Tibial artery (tissue), 4 donors: Measurements from ENCODE around the gene ZBP1.

Experiments used
- DNase-seq, 2 donors: peaks; one replicate each; pipeline ENCODE4 v3.0.0-alpha.2; 2019
- H3K27ac ChIP-seq, 2 donors: fragments of 200-600 bp; sonication (generic) in 1 of 2; 1 replicate in 1 of 2; 2 replicates in 1 of 2; pipeline ENCODE4 v1.5.1; 2018 to 2019; ENCODE audit warnings: mild to moderate bottlenecking in 1 of 2
- H3K27me3 ChIP-seq, 2 donors: fragments of 200-600 bp; sonication (generic) in 1 of 2; one replicate each; pipeline versions ENCODE4 v1.5.1 to v1.6.0; 2016 to 2019
- H3K36me3 ChIP-seq, 3 donors: fragments of 200-600 bp; sonication (generic) in 2 of 3; one replicate each; pipeline ENCODE4 v1.5.1; 2016 to 2019; ENCODE audit warnings: mild to moderate bottlenecking in 2 of 3
- H3K4me1 ChIP-seq, 4 donors: fragments of 200-600 bp; sonication (generic) in 2 of 4; 1 replicate in 3 of 4; 2 replicates in 1 of 4; pipeline ENCODE4 v1.5.1; 2016 to 2019
- H3K4me3 ChIP-seq, 2 donors: fragments of 200-600 bp; sonication (generic) in 1 of 2; 1 replicate in 1 of 2; 2 replicates in 1 of 2; pipeline ENCODE4 v1.5.1; 2018 to 2019; ENCODE audit warnings: mild to moderate bottlenecking in 2 of 2
- H3K9me3 ChIP-seq, 3 donors: fragments of 200-600 bp; sonication (generic) in 1 of 3; one replicate each; pipeline ENCODE4 v1.5.1; 2016 to 2019
- intact Hi-C: fragments of 100-400 bp; cut with DNase I; formaldehyde crosslinking; loops from one replicate; pipeline ENCODE4 v1.15.0; 2023; ENCODE audit warnings: low total_unique reads
- TF ChIP-seq, protein P1 (sequence below), 2 experiments: fragments of 200-600 bp in 1 of 2; fragments of 450-650 bp in 1 of 2; IDR thresholded peaks; one replicate each; pipeline ENCODE4 v1.5.1; 2017 to 2019; ENCODE audit warnings: antibody characterized with exemption in 2 of 2, mild to moderate bottlenecking in 1 of 2, moderate library complexity in 1 of 2

Gene ZBP1

DNA sequence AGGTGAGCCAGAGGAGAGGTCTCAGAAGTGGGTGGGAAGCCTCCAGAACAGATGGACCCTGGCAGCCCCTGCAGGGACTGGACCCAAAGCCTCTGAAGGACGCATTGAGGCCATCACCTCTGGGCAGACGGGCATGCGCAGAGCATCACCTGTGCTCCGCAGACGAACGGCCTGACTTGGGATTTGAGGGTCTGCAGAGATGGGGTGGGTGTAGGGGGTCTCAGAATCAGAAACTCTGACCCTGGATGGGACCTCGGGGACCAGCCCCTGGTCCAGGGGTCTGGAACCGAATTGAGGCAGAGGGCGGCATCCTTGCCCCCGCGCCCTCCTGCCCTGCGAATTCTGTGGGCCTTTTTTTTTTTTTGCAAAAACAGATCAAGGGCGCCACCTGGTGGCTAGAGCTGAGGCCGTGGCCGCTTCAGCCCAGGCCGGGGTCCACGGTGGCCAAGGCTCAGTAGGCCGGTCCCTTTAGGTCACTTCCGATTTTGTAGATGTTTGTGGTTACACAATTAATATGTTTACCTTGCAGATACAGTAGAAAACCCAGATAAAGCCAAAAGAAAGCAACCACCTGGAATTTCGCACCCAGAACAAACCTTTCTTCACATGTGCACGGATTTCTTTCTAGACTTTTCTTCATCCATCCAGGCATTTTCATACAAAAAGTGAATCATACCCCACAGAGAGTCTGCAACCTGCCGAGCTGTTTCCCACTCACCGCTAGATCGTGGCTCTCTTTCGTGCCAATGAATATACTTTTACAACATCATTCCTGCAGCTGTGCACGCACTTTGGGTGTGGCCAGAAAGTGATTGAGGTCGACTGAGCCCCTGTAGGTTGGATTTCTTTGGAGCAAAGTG lies 25.9 kb downstream of the ZBP1 start:
- TF ChIP-seq, protein P1, sequence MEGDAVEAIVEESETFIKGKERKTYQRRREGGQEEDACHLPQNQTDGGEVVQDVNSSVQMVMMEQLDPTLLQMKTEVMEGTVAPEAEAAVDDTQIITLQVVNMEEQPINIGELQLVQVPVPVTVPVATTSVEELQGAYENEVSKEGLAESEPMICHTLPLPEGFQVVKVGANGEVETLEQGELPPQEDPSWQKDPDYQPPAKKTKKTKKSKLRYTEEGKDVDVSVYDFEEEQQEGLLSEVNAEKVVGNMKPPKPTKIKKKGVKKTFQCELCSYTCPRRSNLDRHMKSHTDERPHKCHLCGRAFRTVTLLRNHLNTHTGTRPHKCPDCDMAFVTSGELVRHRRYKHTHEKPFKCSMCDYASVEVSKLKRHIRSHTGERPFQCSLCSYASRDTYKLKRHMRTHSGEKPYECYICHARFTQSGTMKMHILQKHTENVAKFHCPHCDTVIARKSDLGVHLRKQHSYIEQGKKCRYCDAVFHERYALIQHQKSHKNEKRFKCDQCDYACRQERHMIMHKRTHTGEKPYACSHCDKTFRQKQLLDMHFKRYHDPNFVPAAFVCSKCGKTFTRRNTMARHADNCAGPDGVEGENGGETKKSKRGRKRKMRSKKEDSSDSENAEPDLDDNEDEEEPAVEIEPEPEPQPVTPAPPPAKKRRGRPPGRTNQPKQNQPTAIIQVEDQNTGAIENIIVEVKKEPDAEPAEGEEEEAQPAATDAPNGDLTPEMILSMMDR (IDR thresholded peaks at IDR 0.05) = peak; percentile 81 to 89
- H3K9me3 ChIP-seq = no peaks in the 10 kb centered on the region
- H3K27me3 ChIP-seq = peaks cover 0 to 14% of the 10 kb centered on the region in 2 donors
- H3K4me3 ChIP-seq = no peak overlapping the region
- peaks cover 0 to 22% (median 7%) of the 10 kb centered on the region in 4 donors for H3K4me1 ChIP-seq
- intact Hi-C loops = loop anchor here (2.0 to 5.0 kb wide), 2 partner anchors 80 to 217 kb away; no protein-coding TSS in a partner anchor
- H3K36me3 ChIP-seq = no peaks in the 10 kb centered on the region
- no peak for DNase-seq
- H3K27ac ChIP-seq = no peak overlapping the region

DNA sequence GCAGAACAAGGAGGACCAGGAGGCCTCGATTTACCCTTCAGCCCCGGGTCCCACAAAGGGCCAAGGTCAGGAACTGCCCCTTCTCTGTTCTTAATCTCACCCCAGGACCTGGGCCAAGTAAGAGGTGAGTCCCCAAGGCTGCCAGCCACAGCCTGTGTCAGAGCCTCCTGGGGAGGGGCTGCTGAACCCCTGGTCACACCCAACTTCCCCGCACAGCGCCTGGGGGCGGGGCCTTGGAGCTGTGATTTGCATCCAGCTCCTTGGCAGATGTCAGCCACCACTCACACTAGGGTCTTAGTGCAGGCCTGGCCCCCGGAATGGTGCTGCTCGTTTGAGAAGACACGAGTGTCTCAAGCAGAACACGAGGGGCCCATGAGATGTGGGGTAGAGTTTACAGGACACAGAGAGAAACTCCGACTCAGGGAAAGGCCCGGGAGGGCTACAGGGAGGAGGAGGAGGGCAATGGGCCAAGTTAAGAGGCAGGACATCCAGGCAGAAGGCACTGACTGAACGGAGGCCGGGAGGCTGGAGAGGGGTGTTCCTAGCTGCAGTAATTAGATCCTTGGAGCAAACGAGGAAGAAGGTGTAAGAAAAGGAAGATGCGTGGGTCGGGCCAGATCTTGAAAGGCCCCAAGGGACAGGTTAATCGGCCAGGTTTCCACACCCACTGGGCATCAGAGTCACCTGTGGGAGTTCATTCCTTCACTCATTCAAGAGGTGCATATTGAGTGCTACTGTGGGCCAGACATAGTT lies 26.9 kb downstream of the ZBP1 start:
- H3K36me3 ChIP-seq = no peaks in the 10 kb centered on the region
- H3K4me3 ChIP-seq = no peak overlapping the region
- DNase-seq = no peak
- H3K27ac ChIP-seq = peak overlapping the region in 1 of 2 donors; percentile 20
- intact Hi-C loops = loop anchor here (5.0 kb wide), 1 partner anchor 216 kb away; no protein-coding TSS in a partner anchor
- H3K27me3 ChIP-seq = peaks cover 0 to 14% of the 10 kb centered on the region in 2 donors
- H3K4me1 ChIP-seq = peaks cover 0 to 22% (median 7%) of the 10 kb centered on the region in 4 donors
- TF ChIP-seq, protein P1 (IDR thresholded peaks at IDR 0.05) = no peak
- no peaks in the 10 kb centered on the region for H3K9me3 ChIP-seq

DNA sequence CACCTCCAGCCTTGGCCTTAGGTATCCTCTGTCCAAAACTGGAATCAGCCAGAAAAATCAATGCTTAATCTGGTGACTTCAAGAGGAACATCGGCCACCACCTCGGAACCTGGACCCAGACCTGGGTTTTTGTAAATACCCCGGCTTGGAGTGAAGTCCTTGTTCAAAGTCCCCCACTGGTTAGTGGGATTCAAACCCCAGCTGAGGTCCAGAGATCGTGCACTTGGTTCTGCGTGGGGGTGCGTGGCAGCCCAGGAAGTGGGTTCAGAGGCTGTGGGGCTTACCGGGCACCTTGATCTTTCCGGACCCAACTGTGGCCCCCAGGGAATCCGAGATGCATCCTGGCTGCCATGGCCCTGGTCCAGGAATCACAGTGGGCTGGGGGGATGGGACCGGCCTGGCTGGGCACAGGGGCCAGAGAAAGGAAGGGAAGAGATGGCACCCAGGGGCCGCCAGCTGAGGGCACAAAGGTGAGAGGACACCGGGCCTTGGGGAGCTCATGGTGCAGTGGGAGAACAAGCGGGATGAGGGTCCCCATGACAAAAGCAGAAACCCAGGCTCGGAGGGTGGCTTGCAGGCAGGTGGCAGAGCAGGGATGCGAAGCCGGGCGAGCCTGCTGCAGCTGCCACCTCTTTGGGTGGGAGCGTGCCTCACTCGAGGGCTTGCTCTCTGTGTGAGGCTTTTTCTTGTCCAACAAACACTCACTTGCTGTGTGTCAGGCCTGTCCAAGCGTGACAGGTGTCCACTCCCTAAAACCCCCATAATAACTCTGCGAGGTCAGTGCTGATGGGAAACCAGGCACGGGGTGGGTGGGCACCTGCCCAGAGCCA lies 27.7 kb downstream of the ZBP1 start:
- H3K27me3 ChIP-seq = peaks cover 0 to 10% of the 10 kb centered on the region in 2 donors
- no peak for DNase-seq
- TF ChIP-seq, protein P1 (IDR thresholded peaks at IDR 0.05) = no peak
- no peaks in the 10 kb centered on the region for H3K36me3 ChIP-seq
- peaks cover 0 to 22% (median 7%) of the 10 kb centered on the region in 4 donors for H3K4me1 ChIP-seq
- H3K4me3 ChIP-seq = no peak overlapping the region
- peaks cover 0 to 6% (median 0%) of the 10 kb centered on the region in 3 donors for H3K9me3 ChIP-seq
- intact Hi-C loops = loop anchor here (5.0 kb wide), 1 partner anchor 215 kb away; no protein-coding TSS in a partner anchor
- H3K27ac ChIP-seq = no peak overlapping the region

DNA sequence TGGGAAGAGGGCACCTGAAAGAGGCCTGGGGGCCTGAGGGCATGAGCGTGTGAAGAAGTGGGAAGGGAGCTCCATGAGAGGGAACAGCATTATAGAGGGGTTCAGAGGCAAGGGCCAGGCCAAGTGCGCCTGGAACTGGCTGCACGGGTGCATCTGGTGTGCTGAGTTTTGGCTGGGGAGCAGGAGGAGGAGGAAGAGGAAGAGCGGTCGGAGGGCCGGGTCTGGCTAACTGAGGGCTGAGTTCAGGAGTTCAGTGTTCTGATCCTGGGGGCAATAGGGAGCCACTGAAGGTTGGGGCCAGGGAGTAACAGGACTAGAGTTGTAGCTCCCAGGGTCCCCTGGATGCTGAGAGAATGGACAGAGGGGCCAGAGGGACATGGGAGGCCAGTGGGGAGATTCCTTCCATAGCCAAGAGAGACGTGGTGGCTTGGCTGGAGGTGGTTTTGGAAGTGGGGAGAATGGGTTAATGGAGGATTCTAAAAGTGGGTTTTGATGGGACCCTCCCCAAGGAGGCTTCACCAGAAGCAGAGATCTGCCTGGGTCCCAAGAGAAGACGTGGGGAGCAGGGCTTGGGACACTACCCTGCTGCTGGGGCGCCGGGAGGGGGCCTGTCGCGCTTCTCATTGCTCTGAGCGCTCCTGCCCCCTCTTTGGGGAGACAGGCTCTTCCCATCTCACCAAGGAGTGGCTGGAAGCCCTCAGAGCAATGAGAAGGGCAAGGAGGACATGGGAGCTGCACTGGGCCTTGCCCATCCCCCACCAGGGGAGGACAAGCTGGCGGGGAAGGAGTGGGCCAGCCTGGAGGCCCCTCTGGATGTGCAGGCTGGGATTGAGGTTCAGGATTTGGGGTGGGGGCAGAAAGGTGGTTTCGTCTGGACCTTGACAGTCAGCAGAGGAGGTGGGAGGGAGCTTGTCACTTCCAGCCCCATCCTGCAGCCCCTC lies 28.7 kb downstream of the ZBP1 start:
- Histone ChIP-seq H3K27ac (no peak overlapping the region), H3K36me3 (no peaks in the 10 kb centered on the region), H3K4me1 (peaks cover 0 to 19% (median under 1%) of the 10 kb centered on the region in 4 donors), H3K27me3 (peaks cover 0 to 4% of the 10 kb centered on the region in 2 donors), H3K4me3 (no peak overlapping the region), H3K9me3 (peaks cover 0 to 10% (median 0%) of the 10 kb centered on the region in 3 donors)
- no peak for DNase-seq
- intact Hi-C loops = loop anchor here (5.0 kb wide), 1 partner anchor 214 kb away; no protein-coding TSS in a partner anchor
- TF ChIP-seq, protein P1 (IDR thresholded peaks at IDR 0.05) = no peak
